GM12891 (cell line): Measurements from ENCODE around the gene MARK3.

ENCODE experiments used
- DNase-seq: peaks from one replicate; pipeline ENCODE4 v3.0.0; 2011; ENCODE audit warnings: low spot score; ENCODE audit not compliant: insufficient read length
- FAIRE-seq: peaks from 2 replicates; lab custom pipeline; 2011; peaks lifted over from hg19 to GRCh38; lab: Jason Lieb, UNC
- PAX5 ChIP-seq: IDR thresholded peaks from 2 replicates; pipeline ENCODE4 v1.6.1; 2011; ENCODE audit warnings: low read length, moderate library complexity, mild to moderate bottlenecking; ENCODE audit not compliant: insufficient read depth, severe bottlenecking
- POLR2A ChIP-seq: IDR thresholded peaks from 2 replicates; pipeline ENCODE4 v1.6.1; 2011; ENCODE audit warnings: low read depth, low read length, control low read depth
- POLR2AphosphoS5 ChIP-seq: IDR thresholded peaks from 2 replicates; pipeline ENCODE4 v1.6.1; 2011; ENCODE audit warnings: low read depth, low read length, control low read depth
- POU2F2 ChIP-seq: IDR thresholded peaks from 2 replicates; pipeline ENCODE4 v1.6.1; 2011; ENCODE audit warnings: low read depth, mild to moderate bottlenecking, control low read depth, low read length, moderate library complexity
- SPI1 ChIP-seq: IDR thresholded peaks from 2 replicates; pipeline ENCODE4 v1.6.1; 2011; ENCODE audit warnings: low read depth, low read length, control low read depth
- TAF1 ChIP-seq: IDR thresholded peaks from 2 replicates; pipeline ENCODE4 v1.6.1; 2011; ENCODE audit warnings: low read depth, low read length, control low read depth

The MARK3 gene

GRCh38 chr14:103404032-103404918 lies 19.1 kb downstream of the MARK3 start:
- DNase-seq (no peak), FAIRE-seq (no peak)
- TF ChIP-seq SPI1: no peak
- no peak for TF ChIP-seq POU2F2
- TF ChIP-seq POLR2A: no peak
- TF ChIP-seq TAF1: no peak
- no peak for TF ChIP-seq PAX5
- TF ChIP-seq POLR2AphosphoS5: no peak

GRCh38 chr14:103404920-103405319 lies 19.7 kb downstream of the MARK3 start:
- no peak for TF ChIP-seq POLR2AphosphoS5
- TF ChIP-seq TAF1: no peak
- no peak for TF ChIP-seq PAX5
- no peak for TF ChIP-seq POU2F2
- TF ChIP-seq POLR2A: no peak
- TF ChIP-seq SPI1: no peak
- DNase-seq (no peak), FAIRE-seq (no peak)

GRCh38 chr14:103408491-103409155 lies 23.4 kb downstream of the MARK3 start:
- DNase-seq: no peak
- FAIRE-seq: no peak
- no peak for TF ChIP-seq POLR2AphosphoS5

- no peak for TF ChIP-seq POLR2AphosphoS5
- TF ChIP-seq SPI1: no peak
- no peak for TF ChIP-seq PAX5
- TF ChIP-seq TAF1: no peak
- no peak for TF ChIP-seq POU2F2
- no peak for TF ChIP-seq POLR2A
- DNase-seq: no peak
- FAIRE-seq: no peak
Measured at GRCh38 chr14:103416916-103417315, 31.7 kb downstream of the MARK3 start.

GRCh38 chr14:103418481-103418818 lies 33.2 kb downstream of the MARK3 start:
- FAIRE-seq (peak; percentile 28), DNase-seq (no peak)
- TF ChIP-seq TAF1: no peak
- peak; percentile 77; the same call in 1 of the 2 replicates for TF ChIP-seq POU2F2
- TF ChIP-seq PAX5: no peak
- TF ChIP-seq POLR2A: no peak
- TF ChIP-seq POLR2AphosphoS5: no peak
- peak; percentile 58 for TF ChIP-seq SPI1

GRCh38 chr14:103421556-103421955 lies 36.3 kb downstream of the MARK3 start:
- DNase-seq: no peak
- no peak for FAIRE-seq
- TF ChIP-seq TAF1 (no peak), POLR2AphosphoS5 (no peak), POU2F2 (no peak), SPI1 (no peak), POLR2A (no peak), PAX5 (no peak)

GRCh38 chr14:103423050-103423461 lies 37.8 kb downstream of the MARK3 start:
- TF ChIP-seq TAF1: no peak
- no peak for TF ChIP-seq POLR2AphosphoS5
- TF ChIP-seq POU2F2: no peak
- no peak for TF ChIP-seq POLR2A
- TF ChIP-seq SPI1: no peak
- no peak for TF ChIP-seq PAX5
- DNase-seq (no peak), FAIRE-seq (no peak)

- TF ChIP-seq SPI1 (no peak), POLR2A (no peak), POLR2AphosphoS5 (no peak), PAX5 (no peak), POU2F2 (no peak), TAF1 (no peak)
- DNase-seq: no peak
- peak; percentile 20 for FAIRE-seq
Measured at GRCh38 chr14:103427485-103428443, 42.5 kb downstream of the MARK3 start.
